Thoracic aorta (tissue), 2 donors: Measurements from ENCODE around the gene CSK. TPM values are rescaled to one million over a fixed set of nuclear protein-coding genes. Genes with fewer than 3 reads are reported as not detected.

Source experiments
- ATAC-seq: fragments of 150-250 bp; one replicate; pipeline ENCODE4 v1.8.0; 2017; ENCODE audit warnings: low read depth; ENCODE audit not compliant: insufficient number of reproducible peaks, low FRiP score
- DNase-seq: peaks from one replicate; pipeline ENCODE4 v3.0.0-alpha.2; 2020; ENCODE audit warnings: low spot score
- H3K27ac ChIP-seq, 2 donors: fragments of 200-600 bp; sonication (generic); 1 replicate in 1 of 2; 2 replicates in 1 of 2; pipeline ENCODE4 v1.5.1; 2016; ENCODE audit warnings: mild to moderate bottlenecking in 2 of 2, moderate library complexity in 2 of 2
- H3K27me3 ChIP-seq: fragments of 200-600 bp; sonication (generic); replicated peaks from 2 replicates; pipeline ENCODE4 v1.6.0; 2016; ENCODE audit warnings: mild to moderate bottlenecking; ENCODE audit not compliant: insufficient read depth
- H3K36me3 ChIP-seq: fragments of 200-600 bp; sonication (generic); one replicate; pipeline ENCODE4 v1.5.1; 2016
- H3K4me1 ChIP-seq, 2 donors: fragments of 200-600 bp; sonication (generic); 1 replicate in 1 of 2; 2 replicates in 1 of 2; pipeline versions ENCODE4 v1.5.1 to v1.6.0; 2016; ENCODE audit warnings: low read depth in 2 of 2, mild to moderate bottlenecking in 1 of 2; ENCODE audit not compliant: control insufficient read depth in 1 of 2
- H3K4me3 ChIP-seq: fragments of 200-600 bp; sonication (generic); 2 replicates; pipeline ENCODE4 v1.5.1; 2016; ENCODE audit warnings: mild to moderate bottlenecking
- H3K9me3 ChIP-seq: fragments of 200-600 bp; sonication (generic); 2 replicates; pipeline ENCODE4 v1.5.1; 2016
- CTCF ChIP-seq: fragments of 200-600 bp; sonication (generic); IDR thresholded peaks from one replicate; pipeline ENCODE4 v1.5.1; 2019; ENCODE audit warnings: antibody characterized with exemption
- total RNA-seq, 2 donors: library from RNA; depleted of rRNA; stranded (reverse); fragments of >200 nt; gene quantifications; one replicate each; pipeline versions ENCODE4 v1.1.0 to v1.2.3, GENCODE V29; 2016

The CSK gene
- total RNA-seq, 2 donors from 2014 or later: 32.7 to 61.6 TPM

DNA sequence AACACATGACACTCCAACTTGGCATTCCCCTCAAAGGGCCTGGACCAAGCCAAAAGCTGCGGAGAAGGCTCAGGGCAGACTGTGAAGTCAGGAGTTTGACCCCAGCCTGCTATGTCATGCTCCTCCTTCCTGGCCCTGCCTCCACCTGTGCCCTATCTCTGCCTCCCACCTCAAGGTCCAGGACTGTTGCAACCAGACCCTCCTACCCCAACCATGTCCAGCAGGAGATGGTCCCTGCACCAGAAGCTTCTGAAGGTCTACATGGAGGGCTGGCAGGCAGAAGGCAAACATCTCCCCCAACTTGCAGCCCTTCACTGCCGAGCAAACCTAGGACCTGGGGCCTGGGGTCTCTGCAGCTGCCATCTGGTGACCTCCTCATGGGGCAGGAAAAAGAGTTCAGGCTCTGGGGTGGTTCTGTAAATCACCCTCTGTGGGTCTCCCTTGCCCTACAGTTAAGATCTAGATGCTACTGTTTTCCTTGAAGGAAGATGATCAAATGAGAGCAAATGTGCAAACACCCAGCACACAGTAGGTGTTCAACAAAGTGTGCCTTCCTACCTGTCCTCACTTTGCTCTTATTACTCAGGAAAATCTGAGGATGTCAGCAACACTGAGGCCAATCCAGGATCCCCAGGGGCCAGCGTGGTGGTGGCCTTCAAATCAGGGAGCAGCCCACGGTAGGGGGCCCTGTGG lies 11.5 kb upstream of the CSK start:
- no peak for DNase-seq
- H3K9me3 ChIP-seq: no peaks in the 10 kb centered on the region
- no peak for ATAC-seq
- H3K4me1 ChIP-seq: peaks cover 2 to 10% of the 10 kb centered on the region in 2 donors
- TF ChIP-seq CTCF: no peak
- H3K27me3 ChIP-seq: no peaks in the 10 kb centered on the region
- no peak overlapping the region for H3K4me3 ChIP-seq
- no peaks in the 10 kb centered on the region for H3K36me3 ChIP-seq
- H3K27ac ChIP-seq: no peak overlapping the region

DNA sequence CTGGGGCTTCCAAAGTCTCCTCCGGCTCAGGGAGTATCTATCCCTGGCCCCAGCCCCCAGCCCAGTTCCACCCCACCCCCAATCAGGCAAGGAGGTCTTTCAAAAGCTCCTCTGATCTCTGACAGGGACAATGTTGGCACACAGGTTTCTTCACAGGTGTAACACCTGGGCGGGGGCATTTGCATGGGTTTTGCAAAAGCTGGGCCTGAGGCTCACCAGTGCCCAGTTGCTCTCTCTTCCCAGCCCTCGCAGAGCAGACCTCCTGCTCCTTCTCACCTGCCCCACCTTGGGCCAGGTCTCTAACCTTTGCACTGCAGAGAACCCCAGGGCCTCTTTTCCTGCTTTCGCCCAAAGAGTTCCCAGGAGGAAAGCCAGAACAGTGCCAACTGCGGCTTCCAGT lies 8.6 kb upstream of the CSK start:
- DNase-seq (no peak), ATAC-seq (no peak)
- H3K4me3 ChIP-seq: no peak overlapping the region
- no peak for TF ChIP-seq CTCF
- no peak overlapping the region for H3K27ac ChIP-seq
- H3K27me3 ChIP-seq: no peaks in the 10 kb centered on the region
- no peaks in the 10 kb centered on the region for H3K36me3 ChIP-seq
- H3K4me1 ChIP-seq: peaks cover 5 to 10% of the 10 kb centered on the region in 2 donors
- H3K9me3 ChIP-seq: no peaks in the 10 kb centered on the region

GRCh38 chr15:74773731-74774252 lies 8.1 kb upstream of the CSK start:
- no peak for TF ChIP-seq CTCF
- Histone ChIP-seq H3K4me1 (peaks cover 5 to 8% of the 10 kb centered on the region in 2 donors), H3K9me3 (no peaks in the 10 kb centered on the region), H3K4me3 (no peak overlapping the region), H3K27ac (no peak overlapping the region), H3K27me3 (no peaks in the 10 kb centered on the region), H3K36me3 (no peaks in the 10 kb centered on the region)
- ATAC-seq: no peak
- no peak for DNase-seq

GRCh38 chr15:74775132-74775562 lies 6.7 kb upstream of the CSK start:
- ATAC-seq (no peak), DNase-seq (no peak)
- H3K27me3 ChIP-seq: no peaks in the 10 kb centered on the region
- no peak overlapping the region for H3K4me3 ChIP-seq
- H3K9me3 ChIP-seq: no peaks in the 10 kb centered on the region
- no peaks in the 10 kb centered on the region for H3K36me3 ChIP-seq
- H3K4me1 ChIP-seq: peaks cover 5 to 8% of the 10 kb centered on the region in 2 donors
- H3K27ac ChIP-seq: no peak overlapping the region
- TF ChIP-seq CTCF: no peak

- no peak for DNase-seq
- Histone ChIP-seq H3K36me3 (no peaks in the 10 kb centered on the region), H3K27me3 (no peaks in the 10 kb centered on the region), H3K9me3 (no peaks in the 10 kb centered on the region), H3K4me3 (no peak overlapping the region), H3K4me1 (peaks cover 5 to 9% of the 10 kb centered on the region in 2 donors), H3K27ac (no peak overlapping the region)
- ATAC-seq: no peak
- no peak for TF ChIP-seq CTCF
These were observed 6.0 kb upstream of the CSK start for GRCh38 chr15:74775894-74776293.
